DND-41 (cell line): ENCODE results near the gene SH3TC1.

Source experiments
- EZH2 ChIP-seq: IDR thresholded peaks from 3 replicates; pipeline ENCODE4 v1.6.1; 2012; ENCODE audit warnings: borderline replicate concordance, low read depth, mild to moderate bottlenecking, moderate library complexity, low read length, inconsistent platforms; ENCODE audit not compliant: severe bottlenecking
- TF ChIP-seq, protein P1 (sequence below): IDR thresholded peaks from 2 replicates; pipeline ENCODE4 v1.5.1; 2012; ENCODE audit warnings: borderline replicate concordance, low read length, moderate library complexity, mild to moderate bottlenecking; ENCODE audit not compliant: poor library complexity, severe bottlenecking; ENCODE audit errors: extremely low read depth

DNA sequence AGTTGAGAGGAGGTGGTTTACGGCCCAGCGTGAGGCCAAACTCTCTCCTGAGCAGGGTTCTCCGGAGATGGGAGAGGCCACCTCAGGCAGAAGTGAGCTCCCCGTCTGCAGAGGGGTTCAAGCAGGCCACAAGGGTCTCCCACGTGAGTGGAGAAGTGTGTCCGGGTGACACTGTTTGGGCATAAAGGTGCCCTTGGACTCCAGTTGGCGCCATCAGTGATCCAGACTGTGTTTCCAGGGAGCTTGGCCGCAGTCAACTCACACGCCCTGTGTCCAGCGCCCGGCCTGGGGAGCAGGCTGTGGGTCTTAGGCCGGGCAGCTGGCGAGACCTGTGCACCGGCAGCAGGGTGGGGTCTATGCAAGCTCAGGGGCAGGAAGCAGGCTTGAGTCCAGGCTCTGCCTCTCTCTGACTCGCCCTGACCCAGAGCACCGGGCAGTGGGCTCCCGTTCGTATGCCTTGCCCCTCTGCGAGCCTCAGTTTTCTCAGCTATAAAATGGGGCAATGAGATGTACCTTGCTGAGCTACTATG, 45.9 kb downstream of the SH3TC1 start:
- TF ChIP-seq, protein P1, sequence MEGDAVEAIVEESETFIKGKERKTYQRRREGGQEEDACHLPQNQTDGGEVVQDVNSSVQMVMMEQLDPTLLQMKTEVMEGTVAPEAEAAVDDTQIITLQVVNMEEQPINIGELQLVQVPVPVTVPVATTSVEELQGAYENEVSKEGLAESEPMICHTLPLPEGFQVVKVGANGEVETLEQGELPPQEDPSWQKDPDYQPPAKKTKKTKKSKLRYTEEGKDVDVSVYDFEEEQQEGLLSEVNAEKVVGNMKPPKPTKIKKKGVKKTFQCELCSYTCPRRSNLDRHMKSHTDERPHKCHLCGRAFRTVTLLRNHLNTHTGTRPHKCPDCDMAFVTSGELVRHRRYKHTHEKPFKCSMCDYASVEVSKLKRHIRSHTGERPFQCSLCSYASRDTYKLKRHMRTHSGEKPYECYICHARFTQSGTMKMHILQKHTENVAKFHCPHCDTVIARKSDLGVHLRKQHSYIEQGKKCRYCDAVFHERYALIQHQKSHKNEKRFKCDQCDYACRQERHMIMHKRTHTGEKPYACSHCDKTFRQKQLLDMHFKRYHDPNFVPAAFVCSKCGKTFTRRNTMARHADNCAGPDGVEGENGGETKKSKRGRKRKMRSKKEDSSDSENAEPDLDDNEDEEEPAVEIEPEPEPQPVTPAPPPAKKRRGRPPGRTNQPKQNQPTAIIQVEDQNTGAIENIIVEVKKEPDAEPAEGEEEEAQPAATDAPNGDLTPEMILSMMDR: no peak
- TF ChIP-seq EZH2: no peak
